Skin of body (tissue), 2 donors: ENCODE measurements around the gene TMEM134. TPM values are rescaled to one million over a fixed set of nuclear protein-coding genes. Genes with fewer than 3 reads are reported as not detected.

Experiments used
- DNase-seq: peaks from one replicate; lab custom pipeline; 2025; lab: John Stamatoyannopoulos, UW
- total RNA-seq: library from RNA; depleted of rRNA; stranded (reverse); fragments of >200 nt; gene quantifications from one replicate; pipeline ENCODE4 v1.2.3, GENCODE V29; 2014

TMEM134 gene
- total RNA-seq, 1 donor from 2014 or later = 33.7 TPM

DNA sequence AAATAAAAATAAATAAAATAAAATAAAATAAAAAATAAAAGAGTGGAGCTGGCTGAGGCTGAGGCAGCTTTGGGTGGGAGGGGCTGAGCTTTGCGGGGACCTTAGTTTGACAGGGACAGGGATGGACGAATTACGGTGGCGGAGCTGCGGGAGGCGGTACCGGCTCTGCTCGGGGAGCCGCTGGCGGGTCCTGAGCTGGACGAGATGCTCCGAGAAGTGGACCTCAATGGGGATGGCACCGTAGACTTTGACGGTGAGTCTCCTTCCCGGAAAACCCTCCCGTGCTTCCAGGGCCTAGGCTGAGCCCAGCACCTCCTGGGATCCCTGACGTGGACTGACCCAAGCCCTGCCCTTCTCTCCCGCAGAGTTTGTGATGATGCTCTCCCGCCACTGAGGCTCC lies 10.8 kb downstream of the TMEM134 start:
- DNase-seq = no peak

DNA sequence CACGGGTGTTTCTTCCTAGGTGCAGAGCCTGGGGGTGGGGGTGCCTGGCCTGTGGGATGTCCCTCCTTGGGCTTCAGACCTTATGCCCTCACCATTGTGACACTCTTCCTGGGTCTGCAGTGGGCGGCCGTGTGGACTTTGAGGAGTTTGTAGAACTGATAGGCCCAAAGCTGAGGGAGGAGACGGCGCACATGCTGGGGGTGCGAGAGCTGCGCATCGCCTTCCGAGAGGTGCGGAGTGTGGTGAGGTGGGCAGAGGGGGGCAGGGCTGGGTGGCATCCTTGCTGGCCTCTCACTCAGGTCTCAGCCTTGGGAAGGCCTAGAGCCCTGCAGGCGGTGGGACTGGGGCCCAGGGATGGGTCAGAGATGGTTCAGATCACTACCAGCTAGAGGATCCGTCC lies 11.6 kb downstream of the TMEM134 start:
- no peak for DNase-seq

DNA sequence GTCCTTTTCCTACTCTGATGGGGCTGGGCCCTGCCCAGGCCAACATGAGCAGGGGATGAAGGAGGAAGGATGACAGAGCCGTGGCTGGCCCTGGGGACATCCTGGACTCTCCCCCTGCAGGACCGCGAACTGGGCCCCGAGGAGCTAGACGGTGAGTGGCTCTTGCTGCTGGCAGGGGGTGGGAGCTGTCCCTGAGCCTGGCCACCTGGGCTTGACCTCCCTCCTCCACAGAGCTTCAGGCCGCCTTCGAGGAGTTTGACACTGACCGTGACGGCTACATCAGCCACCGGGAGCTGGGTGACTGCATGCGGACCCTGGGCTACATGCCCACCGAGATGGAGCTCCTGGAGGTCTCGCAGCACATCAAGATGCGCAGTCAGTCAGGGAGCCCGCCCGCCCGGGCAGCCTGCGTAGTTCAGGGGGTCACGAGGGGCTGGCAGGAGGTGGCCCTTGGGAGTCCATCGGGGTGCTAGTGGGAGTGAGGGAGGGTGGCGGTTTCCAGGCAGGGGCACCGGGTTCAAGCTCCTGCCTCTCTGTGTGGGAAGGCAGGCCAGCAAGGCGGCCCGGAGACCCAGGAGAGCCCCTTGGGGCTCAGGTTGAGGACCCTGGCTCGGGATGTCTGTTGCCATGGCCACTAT lies 12.9 kb downstream of the TMEM134 start:
- DNase-seq = no peak

GRCh38 chr11:67455054-67455453 lies 14.0 kb downstream of the TMEM134 start, which contains the start of gene CABP4:
TSS of gene CABP4 (plus strand) at chr11:67455354. CDS start at chr11:67455424, 70 bp downstream.
- DNase-seq = no peak

DNA sequence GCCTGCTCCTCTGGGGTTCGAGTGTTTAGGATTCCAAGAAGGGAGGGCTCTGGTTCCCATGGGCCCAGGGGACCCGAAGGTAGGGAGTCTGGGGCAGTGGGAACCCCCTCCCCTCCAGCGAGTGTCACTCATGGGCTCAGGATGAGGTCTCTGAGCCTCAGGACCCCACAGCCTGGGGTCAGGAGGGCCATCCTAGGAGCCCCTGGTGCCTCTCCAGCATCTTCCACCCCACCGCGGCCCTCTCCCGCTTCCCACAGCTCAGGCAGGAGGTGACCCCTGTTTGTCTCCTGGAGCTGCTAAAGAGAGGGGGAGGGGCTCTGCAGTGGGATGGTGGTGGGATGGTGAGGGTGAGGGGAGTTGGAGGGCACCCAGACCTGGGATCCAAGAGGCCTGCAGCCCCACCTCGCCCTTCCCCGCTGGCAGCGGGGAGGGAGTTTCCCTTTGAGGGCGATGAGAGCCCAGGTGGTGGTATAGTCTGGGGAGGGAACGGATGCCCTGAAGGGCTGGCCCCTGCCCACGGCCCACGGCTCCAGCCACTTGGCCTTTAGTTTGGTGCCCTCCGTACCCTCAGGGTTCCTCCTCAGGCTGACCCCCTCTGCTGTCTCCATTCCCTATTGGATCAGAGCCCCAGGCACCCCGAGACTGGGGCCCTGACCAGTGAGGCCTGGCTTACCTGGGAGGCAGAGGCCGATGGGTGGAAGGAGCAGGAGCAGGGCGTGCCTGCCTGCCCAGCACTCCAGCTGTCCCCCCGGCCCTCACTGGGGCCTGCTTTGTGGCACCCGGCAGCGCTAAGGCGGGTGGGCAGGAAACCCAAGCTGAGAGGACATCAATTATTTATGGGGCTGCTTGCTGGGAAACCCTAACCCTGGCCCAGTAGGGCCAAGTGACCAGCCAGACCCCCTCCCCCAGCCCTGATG lies 15.0 kb downstream of the TMEM134 start:
- DNase-seq = no peak

DNA sequence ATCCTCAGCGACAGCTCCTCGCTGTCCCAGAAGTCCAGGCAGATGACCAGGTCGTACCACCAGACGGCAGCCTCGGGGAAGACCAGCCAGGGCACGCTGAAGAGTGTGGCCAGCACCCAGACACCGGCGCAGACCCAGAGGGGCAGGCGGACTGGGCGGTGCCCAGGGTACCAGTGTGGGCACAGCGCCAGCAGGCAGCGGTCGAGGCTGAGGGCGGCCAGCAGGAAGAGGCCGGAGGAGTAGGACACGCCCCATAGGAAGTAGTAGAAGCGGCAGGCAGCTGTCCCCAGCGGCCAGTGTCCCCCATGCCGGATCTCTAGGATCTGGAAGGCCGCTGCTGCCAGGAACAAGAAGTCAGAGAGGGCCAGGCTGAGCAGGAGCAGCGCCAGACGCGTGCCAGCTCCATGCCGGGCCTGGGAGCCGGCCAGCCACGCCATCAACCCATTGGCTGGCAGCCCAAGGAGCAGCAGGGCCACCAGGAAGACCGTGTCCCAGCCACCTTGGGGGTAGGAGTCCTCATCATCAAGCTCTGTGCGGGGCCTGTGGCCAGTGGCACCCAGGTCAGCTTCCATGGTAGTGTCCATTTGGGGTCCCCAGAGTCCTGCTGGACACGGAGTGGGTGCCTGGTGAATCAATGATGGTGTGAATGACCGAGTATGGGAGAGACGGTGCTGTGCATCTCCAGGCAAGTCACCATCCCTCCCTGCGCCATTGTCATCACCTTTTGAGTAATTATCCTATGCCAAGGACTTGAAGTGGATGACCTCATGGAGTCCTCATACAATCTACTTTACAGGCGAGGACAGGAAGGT lies 16.7 kb downstream of the TMEM134 start, which contains the start of gene GPR152:
TSS of gene GPR152 (minus strand) at position 589 of the 812 bp plus-strand sequence. CDS start at position 584, 5 bp downstream.
- no peak for DNase-seq

- no peak for DNase-seq
Measured at GRCh38 chr11:67451658-67451976, 17.4 kb downstream of the TMEM134 start.

GRCh38 chr11:67450796-67451657 lies 18.0 kb downstream of the TMEM134 start:
- no peak for DNase-seq

- no peak for DNase-seq
Measured at GRCh38 chr11:67449116-67449844, 19.8 kb downstream of the TMEM134 start.

DNA sequence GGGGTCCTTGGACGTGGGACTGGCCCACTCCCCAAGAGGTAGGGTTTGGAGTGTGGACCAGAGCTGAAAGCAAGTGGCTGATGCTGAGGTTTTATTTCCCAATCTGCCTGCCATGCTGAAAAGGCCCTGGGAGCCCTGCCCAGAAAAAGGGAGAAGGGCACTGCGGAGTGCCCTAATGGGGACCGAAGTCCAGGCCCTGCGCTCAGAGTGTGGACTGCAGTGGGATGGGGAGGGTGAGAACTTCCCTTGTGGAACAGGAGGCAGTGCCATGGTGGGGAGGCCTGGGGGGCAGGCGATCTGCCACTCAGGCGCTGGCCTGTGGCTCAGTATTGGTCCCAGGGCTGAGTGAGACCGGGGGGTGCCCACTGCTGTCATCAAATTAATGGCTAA lies 20.8 kb downstream of the TMEM134 start:
- no peak for DNase-seq

- DNase-seq = no peak
Measured at GRCh38 chr11:67445515-67445914, 23.5 kb downstream of the TMEM134 start.

DNA sequence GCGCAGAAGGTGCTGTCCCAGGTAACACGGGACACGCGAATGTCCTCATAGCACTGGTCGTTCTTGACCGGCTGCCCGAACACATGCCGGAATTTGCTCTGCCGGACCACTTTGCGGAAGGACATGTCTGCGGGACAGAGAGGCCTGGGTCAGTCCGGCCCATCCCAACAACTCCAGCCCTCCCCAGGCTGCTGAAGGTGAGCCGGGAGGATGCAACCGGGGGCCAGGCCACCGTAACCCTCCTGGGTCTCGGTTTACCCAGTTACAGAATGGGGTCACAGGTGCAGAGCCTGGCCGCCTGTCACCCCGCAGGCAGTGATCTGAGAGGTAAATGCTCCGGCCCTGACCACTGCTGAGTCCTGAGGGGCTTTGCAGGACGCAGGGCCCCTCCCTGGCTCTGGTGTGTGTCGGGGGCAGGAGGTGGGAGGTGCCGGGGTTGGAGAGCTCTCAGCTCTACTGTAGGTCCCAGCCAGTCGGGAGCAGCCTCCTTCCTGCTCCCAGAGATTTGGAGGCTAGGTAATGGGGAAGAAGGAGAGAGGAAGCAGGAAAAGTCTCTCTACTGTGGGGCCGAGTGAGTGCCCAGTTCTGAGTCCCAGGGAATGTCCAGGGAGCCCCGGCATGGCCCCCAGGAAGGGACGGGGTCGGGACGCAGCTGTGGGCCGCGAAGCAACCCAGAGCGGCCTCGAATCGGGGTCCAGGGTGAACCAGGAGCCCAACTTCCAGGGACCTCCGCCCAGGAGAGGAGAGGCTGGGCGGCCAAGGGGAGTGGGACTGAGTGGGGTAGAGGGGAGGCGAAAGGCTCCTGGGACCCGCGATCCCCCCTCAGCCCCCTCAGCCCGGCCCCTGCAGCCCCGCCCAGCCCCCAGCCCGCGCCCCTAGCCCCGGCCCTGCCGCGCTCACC lies 26.3 kb downstream of the TMEM134 start:
- DNase-seq = no peak

GRCh38 chr11:67441731-67442351 lies 27.2 kb downstream of the TMEM134 start:
- no peak for DNase-seq

- DNase-seq = no peak
Measured at GRCh38 chr11:67441098-67441563, 27.9 kb downstream of the TMEM134 start.

DNA sequence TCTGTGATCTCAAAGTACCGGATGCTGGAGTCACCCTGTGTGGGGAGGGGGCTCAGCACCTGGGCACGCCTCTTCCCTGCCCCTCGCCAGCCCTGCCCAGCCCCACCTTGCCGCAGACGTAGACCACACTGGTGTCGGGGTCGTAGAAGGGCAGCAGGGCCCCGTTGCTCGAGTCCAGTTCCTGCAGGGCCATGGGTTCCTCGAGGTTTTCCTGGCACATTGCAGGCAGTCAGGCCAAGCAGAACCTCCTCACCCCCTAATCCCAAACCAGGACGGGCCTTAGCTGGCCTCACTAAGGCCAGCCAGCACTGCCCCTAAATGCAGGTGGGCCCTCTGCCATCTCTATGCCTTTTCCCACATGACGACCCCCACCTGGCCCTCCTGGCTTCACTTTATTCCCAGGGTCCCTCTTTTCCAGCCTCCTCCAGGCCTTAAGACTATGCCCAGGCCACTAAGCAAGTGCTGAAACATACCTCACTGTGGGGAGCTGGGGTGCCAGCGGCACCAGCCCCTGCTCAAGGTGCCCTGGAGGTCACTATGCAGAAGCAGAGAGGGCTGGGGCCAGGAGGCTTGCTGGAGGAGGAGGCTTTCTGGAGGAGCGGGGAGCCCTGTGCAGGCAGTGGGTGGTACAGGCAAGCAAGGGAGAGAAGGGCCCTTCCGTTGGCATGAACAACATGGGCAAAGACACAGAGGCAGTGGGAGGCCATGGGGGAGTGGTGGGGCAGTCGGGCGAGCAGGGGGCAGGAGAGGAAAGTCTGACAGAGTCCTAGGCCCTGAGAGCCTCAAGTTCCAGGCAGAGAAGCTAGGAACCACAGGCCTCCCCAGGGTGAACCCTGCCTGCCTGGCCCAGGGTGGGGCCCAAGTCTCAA lies 28.6 kb downstream of the TMEM134 start:
- no peak for DNase-seq

DNA sequence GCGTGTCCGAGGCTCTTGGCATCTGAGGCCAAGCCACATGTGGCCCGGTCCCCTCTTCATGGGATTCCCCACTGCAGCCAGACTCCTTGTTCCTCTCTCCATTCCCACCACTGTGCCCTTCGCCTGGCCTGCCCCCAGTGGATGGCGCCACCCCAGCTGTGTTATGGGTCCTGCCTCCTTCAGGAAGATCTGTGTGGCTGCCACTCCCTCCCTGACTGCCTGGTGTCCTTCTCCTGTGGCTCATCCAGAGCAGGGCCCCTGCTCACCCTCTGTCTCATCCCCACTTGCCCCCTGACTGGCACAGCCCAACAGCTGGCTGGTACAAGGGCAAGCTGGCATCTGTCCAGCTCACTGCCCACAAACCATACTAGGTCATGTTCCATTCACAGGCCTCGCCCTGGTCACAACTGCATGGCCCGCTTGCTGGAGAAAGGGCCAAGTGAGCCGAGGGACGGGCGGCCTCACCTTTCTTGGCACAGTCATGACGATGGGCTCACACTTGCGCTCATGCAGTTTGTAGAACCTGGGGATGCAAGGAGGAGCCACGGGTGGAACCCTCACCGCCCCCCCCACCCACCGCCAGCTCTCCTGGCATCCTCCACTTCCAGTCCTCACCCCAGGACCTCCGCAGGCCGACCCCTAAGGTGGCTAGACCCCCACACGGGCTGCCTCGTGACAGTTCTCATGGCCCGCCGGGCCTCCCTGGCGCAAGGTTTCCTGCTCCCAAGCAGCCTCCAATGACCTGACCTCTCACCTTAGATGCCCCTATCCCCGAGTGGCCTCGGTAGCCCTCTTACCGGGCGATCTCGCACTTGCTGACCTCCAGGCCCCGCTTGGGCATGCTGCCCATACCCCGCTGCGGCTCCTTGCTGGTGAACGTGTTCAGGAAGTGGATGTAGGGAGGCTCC lies 29.5 kb downstream of the TMEM134 start:
- no peak for DNase-seq
